ENCODE measurements around the gene DDIT4. TPM values are rescaled to one million over a fixed set of nuclear protein-coding genes. Genes with fewer than 3 reads are reported as not detected.

DDIT4 gene
- total and polyA plus RNA-seq, 2 of the 4 experiments (the other 2 are of a cell fraction) = 59.6 to 108 TPM

DNA sequence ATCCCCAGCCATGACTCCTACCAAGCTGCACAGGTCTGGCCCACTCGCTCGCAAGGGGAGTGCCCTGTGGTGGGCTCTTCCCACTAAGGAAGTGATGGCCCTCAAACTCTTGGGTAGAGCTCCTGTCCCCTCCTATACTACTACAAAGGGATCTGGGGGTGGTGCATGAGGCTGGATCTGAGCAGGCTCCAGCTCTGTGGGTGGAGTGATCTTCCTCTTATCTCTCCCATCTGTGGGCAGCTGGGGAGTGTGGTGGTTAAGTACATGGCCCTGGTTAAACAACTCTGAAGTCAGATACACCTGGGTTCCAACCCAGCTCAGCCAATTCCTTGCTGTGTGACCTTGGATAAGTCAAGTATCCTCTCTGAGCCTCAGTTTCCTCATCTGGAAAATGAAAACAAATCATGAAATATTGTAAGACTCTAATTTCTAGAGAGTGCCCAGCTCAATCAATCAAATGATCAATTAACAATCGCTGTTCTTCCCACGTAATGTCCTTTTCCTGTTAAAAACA is 17.4 kb downstream of the DDIT4 start:
- TF ChIP-seq CEBPB (IDR thresholded peaks at IDR 0.05; ENCODE audit: low read depth, low read length) (no peak), RFX5 (IDR thresholded peaks at IDR 0.05; ENCODE audit: low read depth, low read length) (no peak), RCOR1 (IDR thresholded peaks at IDR 0.05; ENCODE audit: insufficient replicate concordance, low read length) (no peak), POLR2A (IDR thresholded peaks at IDR 0.05; ENCODE audit: low read depth, low read length) (no peak), RAD21 (IDR thresholded peaks at IDR 0.05; ENCODE audit: low read length) (no peak), SMC3 (IDR thresholded peaks at IDR 0.05; ENCODE audit: low read depth, low read length) (no peak), MAZ (IDR thresholded peaks at IDR 0.05; ENCODE audit: borderline replicate concordance, low read depth, low read length) (no peak), FOS (IDR thresholded peaks at IDR 0.05; ENCODE audit: low read depth, low read length) (no peak), CHD1 (IDR thresholded peaks at IDR 0.05; ENCODE audit: low read depth, low read length) (no peak), MXI1 (IDR thresholded peaks at IDR 0.05; ENCODE audit: borderline replicate concordance, low read depth, low read length) (no peak), NFE2L2 (IDR thresholded peaks at IDR 0.05; ENCODE audit: low read depth, low read length) (no peak), BHLHE40 (IDR thresholded peaks at IDR 0.05; ENCODE audit: low read depth, low read length) (no peak), MAFK (IDR thresholded peaks at IDR 0.05; ENCODE audit: low read depth, low read length) (no peak), CTCF (conservative IDR thresholded peaks at IDR 0.05; ENCODE audit: low read depth, low read length) (no peak)
- TF ChIP-seq, protein P1, sequence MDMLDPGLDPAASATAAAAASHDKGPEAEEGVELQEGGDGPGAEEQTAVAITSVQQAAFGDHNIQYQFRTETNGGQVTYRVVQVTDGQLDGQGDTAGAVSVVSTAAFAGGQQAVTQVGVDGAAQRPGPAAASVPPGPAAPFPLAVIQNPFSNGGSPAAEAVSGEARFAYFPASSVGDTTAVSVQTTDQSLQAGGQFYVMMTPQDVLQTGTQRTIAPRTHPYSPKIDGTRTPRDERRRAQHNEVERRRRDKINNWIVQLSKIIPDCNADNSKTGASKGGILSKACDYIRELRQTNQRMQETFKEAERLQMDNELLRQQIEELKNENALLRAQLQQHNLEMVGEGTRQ (IDR thresholded peaks at IDR 0.05; ENCODE audit: low read depth, low read length) = no peak
- TF ChIP-seq, protein P2, sequence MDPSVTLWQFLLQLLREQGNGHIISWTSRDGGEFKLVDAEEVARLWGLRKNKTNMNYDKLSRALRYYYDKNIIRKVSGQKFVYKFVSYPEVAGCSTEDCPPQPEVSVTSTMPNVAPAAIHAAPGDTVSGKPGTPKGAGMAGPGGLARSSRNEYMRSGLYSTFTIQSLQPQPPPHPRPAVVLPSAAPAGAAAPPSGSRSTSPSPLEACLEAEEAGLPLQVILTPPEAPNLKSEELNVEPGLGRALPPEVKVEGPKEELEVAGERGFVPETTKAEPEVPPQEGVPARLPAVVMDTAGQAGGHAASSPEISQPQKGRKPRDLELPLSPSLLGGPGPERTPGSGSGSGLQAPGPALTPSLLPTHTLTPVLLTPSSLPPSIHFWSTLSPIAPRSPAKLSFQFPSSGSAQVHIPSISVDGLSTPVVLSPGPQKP (IDR thresholded peaks at IDR 0.05; ENCODE audit: borderline replicate concordance, low read depth, low read length) = no peak
- H3K36me3 ChIP-seq (ENCODE audit: control insufficient read depth, insufficient read depth, low read length) = no peaks in the 10 kb centered on the region
- no peak overlapping the region for H2BK5ac ChIP-seq (ENCODE audit: low read depth, low read length, poor library complexity, severe bottlenecking)
- H3K79me1 ChIP-seq (ENCODE audit: low read depth in 1 of 2, low read length in 2 of 2) = no peaks in the 10 kb centered on the region
- no peak overlapping the region for H2BK20ac ChIP-seq (ENCODE audit: low read depth, low read length)
- no peaks in the 10 kb centered on the region for H3K9me3 ChIP-seq (ENCODE audit: control insufficient read depth, insufficient read depth, low read length)
- H2BK120ac ChIP-seq (ENCODE audit: low read depth, low read length) = no peak overlapping the region
- H3K4me1 ChIP-seq (ENCODE audit: control insufficient read depth, insufficient read depth, low read length) = no peaks in the 10 kb centered on the region
- POLR2A ChIA-PET (ENCODE audit: unreplicated experiment) = interaction anchor here (0.5 kb wide), 1 partner anchor 33 kb away, joined by 3 read pairs; no protein-coding TSS in a partner anchor
- no peak overlapping the region for H4K91ac ChIP-seq (ENCODE audit: insufficient read depth, low read depth, low read length)
- in situ Hi-C loops (cut with MboI; ENCODE audit: low sequenced_read_pairs) = no loop called here
- H3K27me3 ChIP-seq (ENCODE audit: control insufficient read depth, insufficient read depth, low read length) = no peaks in the 10 kb centered on the region
- peak overlapping the region; percentile 1 for H2AFZ ChIP-seq (replicated peaks; ENCODE audit: low read length, poor library complexity)
- H3K14ac ChIP-seq (replicated peaks; ENCODE audit: low read depth, low read length) = no peak overlapping the region
- DNase-seq = no peak
- no peak overlapping the region for H2BK15ac ChIP-seq (ENCODE audit: low read depth, low read length)
- H3K4ac ChIP-seq (ENCODE audit: low read depth, low read length) = no peak overlapping the region
- intact Hi-C loops (cut with micrococcal nuclease) = no loop called here
- no peak overlapping the region for H3K56ac ChIP-seq (ENCODE audit: extremely low read depth, insufficient read depth, low read length)
- CTCF ChIA-PET = no interaction called here
- dilution Hi-C loops (cut with HindIII; ENCODE audit: low sequenced_read_pairs, unreplicated experiment) = no loop called here
- no CpG with 5 or more reads among the region's 4 CpGs for WGBS, 2 experiments (ENCODE audit: extremely low coverage in 2 of 2, insufficient read length in 1 of 2)
- H3K18ac ChIP-seq (ENCODE audit: low read depth, low read length) = no peak overlapping the region
- no peak overlapping the region for H3K4me2 ChIP-seq (ENCODE audit: low read depth, low read length)
- H2AK5ac ChIP-seq (ENCODE audit: low read depth, low read length) = no peak overlapping the region
- no peak overlapping the region for H3K23ac ChIP-seq (ENCODE audit: low read depth, low read length)
- H3K9me1 ChIP-seq (ENCODE audit: insufficient read depth, low read length) = peaks cover 5% of the 10 kb centered on the region; the same call in 1 of the 2 replicates
- no peak overlapping the region for H3K27ac ChIP-seq (ENCODE audit: insufficient read depth, low read length)
- no peak overlapping the region for H4K8ac ChIP-seq (ENCODE audit: low read depth in 2 of 2, low read length in 2 of 2)
- H2AK9ac ChIP-seq (replicated peaks; ENCODE audit: low read depth, low read length, poor library complexity) = no peak overlapping the region
- no TSS peak for BruUV-seq (replicated peaks)
- no peak overlapping the region for H4K5ac ChIP-seq (ENCODE audit: low read depth, low read length)
- ATAC-seq (ENCODE audit: low read depth) = no peak
- H3K4me3 ChIP-seq (ENCODE audit: insufficient read depth, low read depth, low read length) = no peak overlapping the region
- no peak overlapping the region for H3K9ac ChIP-seq (ENCODE audit: low read depth, low read length)
- no peaks in the 10 kb centered on the region for H4K20me1 ChIP-seq (ENCODE audit: insufficient read depth, low read length)
